Pulmonary artery endothelial cell (primary cell): Measurements from ENCODE around the gene TEX22. TPM values are rescaled to one million over a fixed set of nuclear protein-coding genes. Genes with fewer than 3 reads are reported as not detected.

ENCODE experiments used
- DNase-seq: peaks from one replicate; pipeline ENCODE4 v3.0.0-alpha.2; 2011; ENCODE audit warnings: low read depth, low spot score
- total RNA-seq: library from RNA; depleted of rRNA; stranded (reverse); fragments of >200 nt; gene quantifications from 2 replicates; pipeline ENCODE4 v1.2.3, GENCODE V29; 2014

Gene TEX22
- total RNA-seq, 1 donor from 2014 or later = 0.13 TPM

- no peak for DNase-seq
Measured at GRCh38 chr14:105420101-105420973, 22.0 kb downstream of the TEX22 start.

- no peak for DNase-seq
Measured at GRCh38 chr14:105420974-105421674, 22.8 kb downstream of the TEX22 start.

GRCh38 chr14:105421723-105422615 lies 23.6 kb downstream of the TEX22 start:
- DNase-seq = no peak

GRCh38 chr14:105422695-105423487 lies 24.6 kb downstream of the TEX22 start:
- DNase-seq = no peak

- DNase-seq = no peak
Measured at GRCh38 chr14:105423488-105424195, 25.3 kb downstream of the TEX22 start.

GRCh38 chr14:105424861-105425260 lies 26.5 kb downstream of the TEX22 start:
- no peak for DNase-seq

GRCh38 chr14:105425823-105426247 lies 27.5 kb downstream of the TEX22 start:
- no peak for DNase-seq

- DNase-seq = no peak
Measured at GRCh38 chr14:105426416-105427130, 28.2 kb downstream of the TEX22 start.

- DNase-seq = no peak
Measured at GRCh38 chr14:105427412-105427811, 29.1 kb downstream of the TEX22 start.

- no peak for DNase-seq
Measured at GRCh38 chr14:105427936-105428485, 29.7 kb downstream of the TEX22 start.

- DNase-seq = peak; percentile 71
Measured at GRCh38 chr14:105430042-105430441, 31.7 kb downstream of the TEX22 start.

- DNase-seq = peak; percentile 73
Measured at GRCh38 chr14:105430565-105430964, 32.2 kb downstream of the TEX22 start.

- DNase-seq = no peak
Measured at GRCh38 chr14:105431256-105431655, 32.9 kb downstream of the TEX22 start.

GRCh38 chr14:105432657-105433056 lies 34.3 kb downstream of the TEX22 start:
- no peak for DNase-seq

- no peak for DNase-seq
Measured at GRCh38 chr14:105433161-105433605, 34.8 kb downstream of the TEX22 start.

GRCh38 chr14:105436402-105436801 lies 38.1 kb downstream of the TEX22 start:
- DNase-seq = no peak

GRCh38 chr14:105436891-105437722 lies 38.8 kb downstream of the TEX22 start:
- DNase-seq = no peak
